GM18873 (cell line): ENCODE data around the gene RNASET2.

Experiments
- ATAC-seq: cut with Tn5 transposase; IDR thresholded peaks from one replicate; pipeline ENCODE4 v1.9.1; 2021; ENCODE audit warnings: mild to moderate bottlenecking, moderate library complexity, moderate number of reproducible peaks; ENCODE audit not compliant: unreplicated experiment, low FRiP score

The RNASET2 gene

GRCh38 chr6:166956444-166957086 lies at the start of gene RNASET2:
RNASET2 (minus strand) TSS chr6:166956550; CDS start chr6:166956182, 368 bp downstream.
- ATAC-seq, result peak; percentile 54

- ATAC-seq, result no peak
Measured at GRCh38 chr6:167005350-167006159, 49.2 kb upstream of the RNASET2 start.

- ATAC-seq, result no peak
Measured at GRCh38 chr6:167000759-167001158, 44.4 kb upstream of the RNASET2 start.

GRCh38 chr6:166999884-167000253 lies 43.5 kb upstream of the RNASET2 start:
- ATAC-seq, result no peak

GRCh38 chr6:166999145-166999883 lies 43.0 kb upstream of the RNASET2 start, which contains the start of gene CEP43:
CEP43 (plus strand) TSS chr6:166999397; CDS start chr6:166999413, 16 bp downstream.
- ATAC-seq, result peak; percentile 83

GRCh38 chr6:166998256-166999144 lies 42.1 kb upstream of the RNASET2 start:
- ATAC-seq, result peak; percentile 7

- ATAC-seq, result no peak
Measured at GRCh38 chr6:166997768-166998255, 41.5 kb upstream of the RNASET2 start.

- ATAC-seq, result no peak
Measured at GRCh38 chr6:166997348-166997747, 41.0 kb upstream of the RNASET2 start.

GRCh38 chr6:166996406-166996805 lies 40.1 kb upstream of the RNASET2 start:
- ATAC-seq, result no peak

GRCh38 chr6:166989427-166990032 lies 33.2 kb upstream of the RNASET2 start:
- peak; percentile 69 for ATAC-seq

GRCh38 chr6:166988674-166989201 lies 32.4 kb upstream of the RNASET2 start:
- no peak for ATAC-seq

GRCh38 chr6:166987930-166988329 lies 31.6 kb upstream of the RNASET2 start:
- no peak for ATAC-seq

GRCh38 chr6:166987448-166987847 lies 31.1 kb upstream of the RNASET2 start:
- ATAC-seq, result no peak

- no peak for ATAC-seq
Measured at GRCh38 chr6:166980738-166981137, 24.4 kb upstream of the RNASET2 start.

- ATAC-seq, result no peak
Measured at GRCh38 chr6:166977621-166978525, 21.5 kb upstream of the RNASET2 start.

- no peak for ATAC-seq
Measured at GRCh38 chr6:166976636-166977035, 20.3 kb upstream of the RNASET2 start.

GRCh38 chr6:166972101-166972500 lies 15.8 kb upstream of the RNASET2 start:
- ATAC-seq, result no peak

GRCh38 chr6:166971271-166971670 lies 14.9 kb upstream of the RNASET2 start:
- ATAC-seq, result no peak
